ENCODE results near the gene IRGQ.
A peak's percentile ranks its signal among the peaks of the same experiment; 100 is the strongest.

Gene IRGQ

DNA sequence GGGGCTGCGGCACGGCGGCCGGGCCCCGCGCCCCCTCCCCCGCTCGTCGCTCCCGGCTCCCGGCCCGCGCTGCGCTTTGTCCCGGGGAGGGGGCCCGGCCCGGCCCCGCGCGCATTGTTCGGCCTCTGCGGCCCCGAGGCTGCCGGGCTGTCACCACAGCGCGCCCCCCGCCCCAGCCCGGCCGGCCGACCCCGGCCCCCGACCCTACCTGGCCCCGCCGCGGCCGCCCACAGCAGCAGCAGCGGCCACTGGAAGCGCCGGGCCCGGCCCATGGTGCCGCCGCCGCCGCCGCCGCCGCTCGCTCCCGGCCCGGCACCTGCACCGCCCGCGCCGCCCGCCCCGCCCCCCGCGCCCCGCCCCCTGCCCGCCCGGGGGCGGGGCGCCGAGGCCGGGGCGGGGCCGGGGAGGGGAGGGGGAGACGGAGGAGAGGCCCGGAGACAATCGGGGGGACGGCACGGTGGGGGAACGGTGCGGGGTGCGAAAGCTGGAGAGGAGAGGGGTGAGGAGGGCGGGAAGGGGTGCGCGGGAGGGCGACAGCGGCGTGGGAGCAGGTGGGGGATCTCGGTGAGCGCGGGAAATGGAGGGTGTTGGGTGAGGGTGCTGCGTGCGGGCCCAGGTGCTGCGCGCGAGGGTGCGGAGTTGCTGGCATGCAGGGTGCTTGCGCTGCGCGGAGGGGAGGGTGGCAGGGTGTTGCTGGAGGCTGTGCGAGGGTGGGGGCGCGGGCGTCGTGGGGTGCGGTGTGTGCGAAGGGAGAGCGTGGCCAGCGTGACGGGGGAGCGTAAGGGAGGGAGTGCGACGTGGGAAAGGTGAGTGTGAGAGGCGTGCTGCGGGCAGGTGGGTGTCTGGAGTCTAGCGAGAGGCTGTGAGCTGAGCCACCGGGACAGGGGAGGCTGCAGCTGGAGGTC, 43.8 kb upstream of the IRGQ start, which contains the start of gene CADM4 (continued):
- peak; percentile 60; the same call in 1 of the 2 replicates for TF ChIP-seq ZNF335 (tag by site-specific recombination; conservative IDR thresholded peaks at IDR 0.05)
- TF ChIP-seq, protein P1, sequence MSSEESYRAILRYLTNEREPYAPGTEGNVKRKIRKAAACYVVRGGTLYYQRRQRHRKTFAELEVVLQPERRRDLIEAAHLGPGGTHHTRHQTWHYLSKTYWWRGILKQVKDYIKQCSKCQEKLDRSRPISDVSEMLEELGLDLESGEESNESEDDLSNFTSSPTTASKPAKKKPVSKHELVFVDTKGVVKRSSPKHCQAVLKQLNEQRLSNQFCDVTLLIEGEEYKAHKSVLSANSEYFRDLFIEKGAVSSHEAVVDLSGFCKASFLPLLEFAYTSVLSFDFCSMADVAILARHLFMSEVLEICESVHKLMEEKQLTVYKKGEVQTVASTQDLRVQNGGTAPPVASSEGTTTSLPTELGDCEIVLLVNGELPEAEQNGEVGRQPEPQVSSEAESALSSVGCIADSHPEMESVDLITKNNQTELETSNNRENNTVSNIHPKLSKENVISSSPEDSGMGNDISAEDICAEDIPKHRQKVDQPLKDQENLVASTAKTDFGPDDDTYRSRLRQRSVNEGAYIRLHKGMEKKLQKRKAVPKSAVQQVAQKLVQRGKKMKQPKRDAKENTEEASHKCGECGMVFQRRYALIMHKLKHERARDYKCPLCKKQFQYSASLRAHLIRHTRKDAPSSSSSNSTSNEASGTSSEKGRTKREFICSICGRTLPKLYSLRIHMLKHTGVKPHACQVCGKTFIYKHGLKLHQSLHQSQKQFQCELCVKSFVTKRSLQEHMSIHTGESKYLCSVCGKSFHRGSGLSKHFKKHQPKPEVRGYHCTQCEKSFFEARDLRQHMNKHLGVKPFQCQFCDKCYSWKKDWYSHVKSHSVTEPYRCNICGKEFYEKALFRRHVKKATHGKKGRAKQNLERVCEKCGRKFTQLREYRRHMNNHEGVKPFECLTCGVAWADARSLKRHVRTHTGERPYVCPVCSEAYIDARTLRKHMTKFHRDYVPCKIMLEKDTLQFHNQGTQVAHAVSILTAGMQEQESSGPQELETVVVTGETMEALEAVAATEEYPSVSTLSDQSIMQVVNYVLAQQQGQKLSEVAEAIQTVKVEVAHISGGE (tag by site-specific recombination; conservative IDR thresholded peaks at IDR 0.05; ENCODE audit: low read depth), result no peak; the same call in 1 of the 2 replicates
- TF ChIP-seq, protein P2, sequence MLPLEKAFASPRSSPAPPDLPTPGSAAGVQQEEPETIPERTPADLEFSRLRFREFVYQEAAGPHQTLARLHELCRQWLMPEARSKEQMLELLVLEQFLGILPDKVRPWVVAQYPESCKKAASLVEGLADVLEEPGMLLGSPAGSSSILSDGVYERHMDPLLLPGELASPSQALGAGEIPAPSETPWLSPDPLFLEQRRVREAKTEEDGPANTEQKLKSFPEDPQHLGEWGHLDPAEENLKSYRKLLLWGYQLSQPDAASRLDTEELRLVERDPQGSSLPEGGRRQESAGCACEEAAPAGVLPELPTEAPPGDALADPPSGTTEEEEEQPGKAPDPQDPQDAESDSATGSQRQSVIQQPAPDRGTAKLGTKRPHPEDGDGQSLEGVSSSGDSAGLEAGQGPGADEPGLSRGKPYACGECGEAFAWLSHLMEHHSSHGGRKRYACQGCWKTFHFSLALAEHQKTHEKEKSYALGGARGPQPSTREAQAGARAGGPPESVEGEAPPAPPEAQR (tag by site-specific recombination; IDR thresholded peaks at IDR 0.05), result peak; percentile 83
- TF ChIP-seq ZFP69B (tag by site-specific recombination; IDR thresholded peaks at IDR 0.05), result peak; percentile 96
- no peak for TF ChIP-seq TRIM28 (IDR thresholded peaks at IDR 0.05; ENCODE audit: borderline replicate concordance, low read length)
- no peak for TF ChIP-seq SALL2 (tag by site-specific recombination; IDR thresholded peaks at IDR 0.05; ENCODE audit: borderline replicate concordance)
- TF ChIP-seq ZNF404 (tag by site-specific recombination; IDR thresholded peaks at IDR 0.05), result no peak
- peak; percentile 69; the same call in 1 of the 2 replicates for TF ChIP-seq PRDM1 (tag by site-specific recombination; IDR thresholded peaks at IDR 0.05)
- peak; percentile 66; the same call in 1 of the 2 replicates for TF ChIP-seq ZBTB8A (tag by site-specific recombination; IDR thresholded peaks at IDR 0.05)
- TF ChIP-seq KLF16 (tag by site-specific recombination; IDR thresholded peaks at IDR 0.05), result peak; percentile 95
- no peak for TF ChIP-seq MZF1 (tag by site-specific recombination; IDR thresholded peaks at IDR 0.05; ENCODE audit: borderline replicate concordance)
- no peak for TF ChIP-seq TCF7L2 (IDR thresholded peaks at IDR 0.05; ENCODE audit: borderline replicate concordance, low read depth, low read length)
- TF ChIP-seq MEIS1 (CRISPR knock-in tag; IDR thresholded peaks at IDR 0.05; ENCODE audit: borderline replicate concordance), result no peak
- TF ChIP-seq ZNF658 (tag by site-specific recombination; IDR thresholded peaks at IDR 0.05), result peak; percentile 89; the same call in 1 of the 2 replicates
- TF ChIP-seq, protein P3, sequence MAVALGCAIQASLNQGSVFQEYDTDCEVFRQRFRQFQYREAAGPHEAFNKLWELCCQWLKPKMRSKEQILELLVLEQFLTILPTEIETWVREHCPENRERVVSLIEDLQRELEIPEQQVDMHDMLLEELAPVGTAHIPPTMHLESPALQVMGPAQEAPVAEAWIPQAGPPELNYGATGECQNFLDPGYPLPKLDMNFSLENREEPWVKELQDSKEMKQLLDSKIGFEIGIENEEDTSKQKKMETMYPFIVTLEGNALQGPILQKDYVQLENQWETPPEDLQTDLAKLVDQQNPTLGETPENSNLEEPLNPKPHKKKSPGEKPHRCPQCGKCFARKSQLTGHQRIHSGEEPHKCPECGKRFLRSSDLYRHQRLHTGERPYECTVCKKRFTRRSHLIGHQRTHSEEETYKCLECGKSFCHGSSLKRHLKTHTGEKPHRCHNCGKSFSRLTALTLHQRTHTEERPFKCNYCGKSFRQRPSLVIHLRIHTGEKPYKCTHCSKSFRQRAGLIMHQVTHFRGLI (tag by site-specific recombination; IDR thresholded peaks at IDR 0.05), result peak; percentile 60; the same call in 1 of the 2 replicates
- TF ChIP-seq ZNF23 (tag by site-specific recombination; IDR thresholded peaks at IDR 0.05; ENCODE audit: borderline replicate concordance), result no peak; the same call in 1 of the 2 replicates
- TF ChIP-seq ZNF354C (tag by site-specific recombination; IDR thresholded peaks at IDR 0.05; ENCODE audit: borderline replicate concordance, low read depth), result no peak
- peak; percentile 74; the same call in 1 of the 2 replicates for TF ChIP-seq SCRT2 (tag by site-specific recombination; IDR thresholded peaks at IDR 0.05)
- TF ChIP-seq ZNF777 (tag by site-specific recombination; IDR thresholded peaks at IDR 0.05; ENCODE audit: borderline replicate concordance), result peak; percentile 100
- TF ChIP-seq SETDB1 (IDR thresholded peaks at IDR 0.05; ENCODE audit: insufficient read length, low read length), result no peak
- no peak; the same call in 1 of the 2 replicates for TF ChIP-seq YY1 (tag by site-specific recombination; IDR thresholded peaks at IDR 0.05)
- TF ChIP-seq ZNF416 (tag by site-specific recombination; IDR thresholded peaks at IDR 0.05), result no peak; the same call in none of the 2 replicates
- TF ChIP-seq, protein P4, sequence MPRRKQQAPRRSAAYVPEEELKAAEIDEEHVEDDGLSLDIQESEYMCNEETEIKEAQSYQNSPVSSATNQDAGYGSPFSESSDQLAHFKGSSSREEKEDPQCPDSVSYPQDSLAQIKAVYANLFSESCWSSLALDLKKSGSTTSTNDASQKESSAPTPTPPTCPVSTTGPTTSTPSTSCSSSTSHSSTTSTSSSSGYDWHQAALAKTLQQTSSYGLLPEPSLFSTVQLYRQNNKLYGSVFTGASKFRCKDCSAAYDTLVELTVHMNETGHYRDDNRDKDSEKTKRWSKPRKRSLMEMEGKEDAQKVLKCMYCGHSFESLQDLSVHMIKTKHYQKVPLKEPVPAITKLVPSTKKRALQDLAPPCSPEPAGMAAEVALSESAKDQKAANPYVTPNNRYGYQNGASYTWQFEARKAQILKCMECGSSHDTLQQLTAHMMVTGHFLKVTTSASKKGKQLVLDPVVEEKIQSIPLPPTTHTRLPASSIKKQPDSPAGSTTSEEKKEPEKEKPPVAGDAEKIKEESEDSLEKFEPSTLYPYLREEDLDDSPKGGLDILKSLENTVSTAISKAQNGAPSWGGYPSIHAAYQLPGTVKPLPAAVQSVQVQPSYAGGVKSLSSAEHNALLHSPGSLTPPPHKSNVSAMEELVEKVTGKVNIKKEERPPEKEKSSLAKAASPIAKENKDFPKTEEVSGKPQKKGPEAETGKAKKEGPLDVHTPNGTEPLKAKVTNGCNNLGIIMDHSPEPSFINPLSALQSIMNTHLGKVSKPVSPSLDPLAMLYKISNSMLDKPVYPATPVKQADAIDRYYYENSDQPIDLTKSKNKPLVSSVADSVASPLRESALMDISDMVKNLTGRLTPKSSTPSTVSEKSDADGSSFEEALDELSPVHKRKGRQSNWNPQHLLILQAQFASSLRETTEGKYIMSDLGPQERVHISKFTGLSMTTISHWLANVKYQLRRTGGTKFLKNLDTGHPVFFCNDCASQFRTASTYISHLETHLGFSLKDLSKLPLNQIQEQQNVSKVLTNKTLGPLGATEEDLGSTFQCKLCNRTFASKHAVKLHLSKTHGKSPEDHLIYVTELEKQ (tag by site-specific recombination; IDR thresholded peaks at IDR 0.05; ENCODE audit: borderline replicate concordance), result peak; percentile 38
- TF ChIP-seq, protein P5, sequence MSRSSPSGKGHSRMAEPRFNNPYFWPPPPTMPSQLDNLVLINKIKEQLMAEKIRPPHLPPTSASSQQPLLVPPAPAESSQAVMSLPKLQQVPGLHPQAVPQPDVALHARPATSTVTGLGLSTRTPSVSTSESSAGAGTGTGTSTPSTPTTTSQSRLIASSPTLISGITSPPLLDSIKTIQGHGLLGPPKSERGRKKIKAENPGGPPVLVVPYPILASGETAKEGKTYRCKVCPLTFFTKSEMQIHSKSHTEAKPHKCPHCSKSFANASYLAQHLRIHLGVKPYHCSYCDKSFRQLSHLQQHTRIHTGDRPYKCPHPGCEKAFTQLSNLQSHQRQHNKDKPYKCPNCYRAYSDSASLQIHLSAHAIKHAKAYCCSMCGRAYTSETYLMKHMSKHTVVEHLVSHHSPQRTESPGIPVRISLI (tag by site-specific recombination; IDR thresholded peaks at IDR 0.05), result no peak
- peak; percentile 63; the same call in 1 of the 2 replicates for TF ChIP-seq BCL11B (tag by site-specific recombination; IDR thresholded peaks at IDR 0.05; ENCODE audit: low read depth)
- TF ChIP-seq KLF7 (tag by site-specific recombination; IDR thresholded peaks at IDR 0.05; ENCODE audit: borderline replicate concordance), result peak; percentile 91; the same call in 1 of the 2 replicates
- TF ChIP-seq, protein P6, sequence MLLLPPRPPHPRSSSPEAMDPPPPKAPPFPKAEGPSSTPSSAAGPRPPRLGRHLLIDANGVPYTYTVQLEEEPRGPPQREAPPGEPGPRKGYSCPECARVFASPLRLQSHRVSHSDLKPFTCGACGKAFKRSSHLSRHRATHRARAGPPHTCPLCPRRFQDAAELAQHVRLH (tag by site-specific recombination; IDR thresholded peaks at IDR 0.05), result peak; percentile 92
